BJ (cell line): ENCODE results near the gene POLR3A. TPM values are rescaled to one million over a fixed set of nuclear protein-coding genes. Genes with fewer than 3 reads are reported as not detected.

Source experiments
- CTCF ChIA-PET: fragments of 350-600 bp; formaldehyde crosslinking; extraction: SDS; loops from one replicate; lab custom pipeline; 2021; ENCODE audit warnings: antibody characterized with exemption, inconsistent platforms; lab: Yijun Ruan, JAX
- POLR2A ChIA-PET: fragments of 300-600 bp; sonication (Branson Sonifier 250); formaldehyde crosslinking; extraction: SDS; loops from one replicate; lab custom pipeline; 2021; ENCODE audit warnings: antibody characterized with exemption; lab: Charles Lee
- DNase-seq: peaks from one replicate; pipeline ENCODE4 v3.0.0-alpha.2; 2011; ENCODE audit warnings: low read depth
- H3K27me3 ChIP-seq: 2 replicates; pipeline ENCODE4 v1.6.0; 2011; ENCODE audit warnings: low read length; ENCODE audit not compliant: control insufficient read depth, insufficient read depth
- H3K36me3 ChIP-seq: 2 replicates; pipeline ENCODE4 v1.5.1; 2011; ENCODE audit warnings: low read length; ENCODE audit not compliant: control insufficient read depth, insufficient read depth
- H3K4me3 ChIP-seq: 2 replicates; pipeline ENCODE4 v1.5.1; 2011; ENCODE audit warnings: low read depth, mild to moderate bottlenecking, control low read depth, low read length
- polyA plus RNA-seq: library from polyadenylated mRNA; depleted of rRNA; stranded (reverse); fragments of >200 nt; gene quantifications from 2 replicates; pipeline ENCODE4 v1.2.3, GENCODE V29; 2011
- TF ChIP-seq, protein P1 (sequence below): IDR thresholded peaks from 2 replicates; pipeline ENCODE4 v1.5.1; 2011; ENCODE audit warnings: low read depth, mild to moderate bottlenecking, control low read depth, inconsistent platforms, low read length, moderate library complexity; ENCODE audit not compliant: insufficient read depth

POLR3A gene
- polyA plus RNA-seq, 1 experiment: 12.7 TPM

DNA sequence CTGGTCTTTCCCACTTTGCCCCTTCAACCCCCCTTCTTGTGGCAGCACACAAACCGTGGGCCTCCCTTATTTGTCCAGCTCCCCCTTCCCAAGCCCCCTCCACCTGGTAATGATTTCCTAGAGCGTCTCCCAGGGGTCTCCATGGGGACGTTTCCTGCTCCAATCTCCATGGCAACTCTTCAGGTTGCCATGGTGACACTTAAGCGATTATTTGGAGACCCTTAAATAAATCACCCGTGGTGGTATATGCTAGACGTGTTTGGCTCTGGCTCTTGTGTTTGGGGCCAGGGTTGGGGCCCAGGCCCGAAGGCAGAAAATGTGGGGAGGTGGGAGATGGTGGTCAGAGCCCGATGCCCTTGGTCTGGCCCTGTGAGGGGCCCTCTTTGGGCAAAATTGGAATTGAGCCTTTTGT, 61.7 kb downstream of the POLR3A start:
- ChIA-PET CTCF (interaction anchor here (1.2 to 1.5 kb wide), 2 partner anchors 11 to 13 kb away, joined by 3 read pairs; no protein-coding TSS in a partner anchor), POLR2A (no interaction called here)
- DNase-seq: no peak
- H3K27me3 ChIP-seq: no peaks in the 10 kb centered on the region
- no peaks in the 10 kb centered on the region for H3K36me3 ChIP-seq
- TF ChIP-seq, protein P1, sequence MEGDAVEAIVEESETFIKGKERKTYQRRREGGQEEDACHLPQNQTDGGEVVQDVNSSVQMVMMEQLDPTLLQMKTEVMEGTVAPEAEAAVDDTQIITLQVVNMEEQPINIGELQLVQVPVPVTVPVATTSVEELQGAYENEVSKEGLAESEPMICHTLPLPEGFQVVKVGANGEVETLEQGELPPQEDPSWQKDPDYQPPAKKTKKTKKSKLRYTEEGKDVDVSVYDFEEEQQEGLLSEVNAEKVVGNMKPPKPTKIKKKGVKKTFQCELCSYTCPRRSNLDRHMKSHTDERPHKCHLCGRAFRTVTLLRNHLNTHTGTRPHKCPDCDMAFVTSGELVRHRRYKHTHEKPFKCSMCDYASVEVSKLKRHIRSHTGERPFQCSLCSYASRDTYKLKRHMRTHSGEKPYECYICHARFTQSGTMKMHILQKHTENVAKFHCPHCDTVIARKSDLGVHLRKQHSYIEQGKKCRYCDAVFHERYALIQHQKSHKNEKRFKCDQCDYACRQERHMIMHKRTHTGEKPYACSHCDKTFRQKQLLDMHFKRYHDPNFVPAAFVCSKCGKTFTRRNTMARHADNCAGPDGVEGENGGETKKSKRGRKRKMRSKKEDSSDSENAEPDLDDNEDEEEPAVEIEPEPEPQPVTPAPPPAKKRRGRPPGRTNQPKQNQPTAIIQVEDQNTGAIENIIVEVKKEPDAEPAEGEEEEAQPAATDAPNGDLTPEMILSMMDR: no peak
- H3K4me3 ChIP-seq: no peak overlapping the region

DNA sequence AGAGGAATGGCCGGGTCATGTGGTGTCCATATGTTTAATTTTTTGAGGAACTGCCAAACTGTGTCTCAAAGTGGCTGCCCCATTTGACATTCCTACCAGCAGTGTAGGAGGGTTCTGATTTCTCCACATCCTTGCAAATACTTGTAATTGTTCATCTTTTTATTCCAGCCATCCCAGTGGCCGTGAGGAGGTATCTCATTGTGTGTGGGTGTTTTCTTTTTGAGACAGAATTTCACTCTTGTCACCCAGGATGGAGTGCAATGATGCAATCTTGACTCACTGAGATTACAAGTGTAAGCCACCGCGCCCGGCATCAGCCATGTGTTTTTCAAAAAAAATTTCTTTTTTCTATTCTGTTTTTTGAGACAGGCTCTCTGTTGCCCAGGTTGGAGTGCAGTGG, 64.0 kb downstream of the POLR3A start:
- POLR2A ChIA-PET: no interaction called here
- H3K36me3 ChIP-seq: no peaks in the 10 kb centered on the region
- H3K27me3 ChIP-seq: no peaks in the 10 kb centered on the region
- H3K4me3 ChIP-seq: no peak overlapping the region
- TF ChIP-seq, protein P1: peak; percentile 27; the same call in 1 of the 2 replicates
- peak; percentile 81 for DNase-seq
- CTCF ChIA-PET: interaction anchor here (1.0 kb wide), 1 partner anchor 126 kb away, joined by 3 read pairs; no protein-coding TSS in a partner anchor

DNA sequence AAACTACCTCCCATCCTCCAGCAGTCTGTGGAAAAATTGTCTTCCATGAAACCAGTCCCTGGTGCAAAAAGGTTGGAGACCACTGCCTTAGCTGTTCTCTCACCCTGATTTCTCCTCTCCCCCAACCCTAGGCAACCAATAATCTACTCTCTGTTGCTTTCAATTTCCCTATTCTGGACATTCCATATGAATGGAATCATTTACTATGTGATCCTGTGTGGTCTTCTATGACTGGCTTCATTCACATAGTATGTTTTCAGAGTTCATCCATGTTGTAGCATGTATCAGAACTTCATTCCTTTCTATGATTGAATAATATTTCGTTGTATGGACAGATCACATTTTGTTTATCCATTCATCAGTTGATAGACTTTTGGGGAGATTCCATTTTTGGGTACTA, 64.5 kb downstream of the POLR3A start:
- ChIA-PET POLR2A (no interaction called here), CTCF (interaction anchor here (0.9 to 1.8 kb wide), 2 partner anchors 9 kb away, joined by 3 to 4 read pairs; no protein-coding TSS in a partner anchor)
- no peak overlapping the region for H3K4me3 ChIP-seq
- TF ChIP-seq, protein P1: no peak
- no peaks in the 10 kb centered on the region for H3K27me3 ChIP-seq
- H3K36me3 ChIP-seq: no peaks in the 10 kb centered on the region
- no peak for DNase-seq

DNA sequence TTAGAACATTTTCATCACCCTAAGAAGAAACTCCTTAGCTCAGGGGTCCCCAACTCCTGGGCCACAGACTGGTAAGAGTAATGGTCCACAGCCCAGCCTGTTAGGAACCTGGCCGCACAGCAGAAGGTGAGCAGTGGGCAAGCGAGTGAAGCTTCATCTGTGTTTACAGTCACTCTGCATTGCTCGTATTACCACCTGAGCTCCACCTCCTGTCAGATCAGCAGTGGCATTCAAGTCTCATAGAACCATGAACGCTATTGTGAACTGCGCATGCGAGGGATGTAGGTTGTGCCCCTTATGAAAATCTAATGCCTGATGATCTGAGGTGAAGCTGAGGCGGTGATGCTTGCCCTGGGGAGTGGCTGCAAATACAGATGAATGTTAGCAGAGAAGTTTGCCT, 65.4 kb downstream of the POLR3A start:
- DNase-seq: no peak
- Histone ChIP-seq H3K4me3 (no peak overlapping the region), H3K36me3 (no peaks in the 10 kb centered on the region), H3K27me3 (no peaks in the 10 kb centered on the region)
- TF ChIP-seq, protein P1: no peak
- ChIA-PET POLR2A (no interaction called here), CTCF (interaction anchor here (0.9 to 1.8 kb wide), 2 partner anchors 8 to 10 kb away, joined by 3 to 4 read pairs; no protein-coding TSS in a partner anchor)

DNA sequence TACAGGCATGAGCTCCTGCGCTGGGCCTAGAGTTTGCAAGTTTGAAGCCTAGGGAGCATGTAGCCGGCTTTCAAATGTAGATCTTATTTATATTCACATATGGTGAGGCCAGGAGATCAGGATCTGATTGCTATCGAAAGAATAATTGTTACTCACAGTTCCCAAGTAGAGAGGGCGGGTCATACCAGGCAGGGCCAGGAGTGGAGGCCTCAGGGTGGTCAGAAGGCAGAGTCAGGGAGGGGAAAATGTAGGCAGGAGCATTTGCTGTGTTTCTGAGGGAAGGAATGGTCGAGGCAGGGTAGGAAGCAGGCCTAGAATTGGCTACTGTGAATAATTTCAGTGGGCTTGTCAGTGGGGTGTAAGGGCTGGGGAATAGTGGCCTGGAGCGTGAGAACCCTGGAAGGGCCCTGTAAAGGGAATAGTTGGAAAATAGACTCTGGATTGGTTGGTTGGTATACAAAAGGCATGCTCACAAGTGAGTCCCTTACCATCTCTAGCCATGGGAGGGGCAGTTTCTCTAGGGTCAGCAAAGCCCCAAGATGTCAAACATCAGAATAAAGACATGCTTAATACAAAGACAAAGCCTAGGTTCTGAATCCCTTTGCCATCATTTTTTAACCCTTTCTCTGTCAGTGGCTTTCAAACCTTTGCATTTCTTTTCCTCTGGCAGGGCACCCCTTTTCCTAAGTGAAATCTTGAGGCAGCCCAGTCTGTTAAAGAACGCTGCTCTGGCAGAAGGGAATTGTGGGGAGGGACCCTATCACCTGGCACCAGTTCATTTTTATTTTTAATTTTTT, 66.8 kb downstream of the POLR3A start:
- ChIA-PET CTCF (interaction anchor here (0.6 to 1.3 kb wide), 3 partner anchors 9 to 116 kb away, joined by 3 to 4 read pairs (median 3); no protein-coding TSS in a partner anchor), POLR2A (no interaction called here)
- Histone ChIP-seq H3K4me3 (no peak overlapping the region), H3K36me3 (no peaks in the 10 kb centered on the region), H3K27me3 (no peaks in the 10 kb centered on the region)
- DNase-seq: no peak
- TF ChIP-seq, protein P1: no peak
